Measurements from ENCODE around the gene MYOM1. TPM values are rescaled to one million over a fixed set of nuclear protein-coding genes. Genes with fewer than 3 reads are reported as not detected.

Gene MYOM1
- total RNA-seq, 1 experiment from 2014 or later, result 0.41 TPM

- peak overlapping the region; percentile 49 for H3K4me3 Mint-ChIP-seq (ENCODE audit: unreplicated experiment)
- no peaks in the 10 kb centered on the region for H3K27me3 ChIP-seq (replicated peaks; ENCODE audit: control insufficient read depth, insufficient read depth, low read length)
- DNase-seq, result peak; percentile 55 to 67
- TF ChIP-seq CTCF (IDR thresholded peaks at IDR 0.05; ENCODE audit: insufficient read depth in 1 of 2, low read depth in 1 of 2, low read length in 1 of 2, severe bottlenecking in 1 of 2, unreplicated experiment in 1 of 2), result no peak
- intact Hi-C loops (cut with micrococcal nuclease; ENCODE audit: unreplicated experiment), result loop anchor here (2.0 kb wide), 1 partner anchor 346 kb away; no protein-coding TSS in a partner anchor
- H3K27ac Mint-ChIP-seq (ENCODE audit: unreplicated experiment), result peak overlapping the region; percentile 85
- CTCF ChIA-PET, result interaction anchor here (1.1 kb wide), 1 partner anchor 11 kb away, joined by 3 read pairs; no protein-coding TSS in a partner anchor
- POLR2A ChIA-PET, result interaction anchor here (2.9 kb wide), 1 partner anchor 9 kb away, joined by 16 read pairs; the partner anchor contains the start of gene MYL12A
- H3K4me1 ChIP-seq, result peaks cover 73% of the 10 kb centered on the region
- peaks cover 79% of the 10 kb centered on the region for H3K36me3 Mint-ChIP-seq (ENCODE audit: insufficient read depth, unreplicated experiment)
- H3K4me3 ChIP-seq (ENCODE audit: low read depth, low read length), result no peak overlapping the region
- H3K4me1 Mint-ChIP-seq (ENCODE audit: low read depth, unreplicated experiment), result peaks cover 43% of the 10 kb centered on the region
- H3K9me3 ChIP-seq, result no peaks in the 10 kb centered on the region
- TSS peak; percentile 67 for BruUV-seq (replicated peaks)
- peaks cover 2% of the 10 kb centered on the region for H3K36me3 ChIP-seq (ENCODE audit: control insufficient read depth, insufficient read depth, low read length)
- H3K9me3 Mint-ChIP-seq (ENCODE audit: unreplicated experiment), result no peaks in the 10 kb centered on the region
- H3K27me3 Mint-ChIP-seq (ENCODE audit: insufficient read depth, unreplicated experiment), result no peaks in the 10 kb centered on the region
These were observed 37.2 kb upstream of the MYOM1 start for GRCh38 chr18:3256693-3257626.

DNA sequence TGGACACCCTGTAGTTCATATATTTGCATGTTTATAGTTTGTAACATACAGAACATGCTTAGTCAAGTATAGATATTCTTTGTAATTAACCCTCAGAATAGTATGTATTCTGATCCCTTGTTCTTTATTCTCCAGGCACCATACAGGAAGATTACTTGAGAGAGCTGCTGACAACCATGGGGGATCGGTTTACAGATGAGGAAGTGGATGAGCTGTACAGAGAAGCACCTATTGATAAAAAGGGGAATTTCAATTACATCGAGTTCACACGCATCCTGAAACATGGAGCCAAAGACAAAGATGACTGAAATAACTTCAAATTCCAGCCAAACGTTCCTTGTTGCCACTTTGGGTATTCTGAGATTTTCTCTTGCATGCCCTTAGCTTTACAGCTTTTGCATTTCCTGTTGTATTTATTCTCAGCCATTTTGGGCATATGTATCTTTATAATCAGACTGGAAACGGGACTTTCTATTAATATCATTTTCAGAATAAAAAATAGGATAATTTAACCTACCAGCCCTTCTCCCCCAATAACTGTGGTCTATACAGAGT, 35.9 kb upstream of the MYOM1 start:
- H3K27me3 Mint-ChIP-seq (ENCODE audit: insufficient read depth, unreplicated experiment), result no peaks in the 10 kb centered on the region

More for the DNA sequence above, 35.9 kb upstream of the MYOM1 start:
- BruUV-seq (replicated peaks), result no TSS peak
- intact Hi-C loops (cut with micrococcal nuclease; ENCODE audit: unreplicated experiment), result loop anchor here (2.0 kb wide), 1 partner anchor 347 kb away; no protein-coding TSS in a partner anchor
- Mint-ChIP-seq H3K4me3 (ENCODE audit: unreplicated experiment) (peak overlapping the region; percentile 19), H3K36me3 (ENCODE audit: insufficient read depth, unreplicated experiment) (peaks cover 70% of the 10 kb centered on the region), H3K4me1 (ENCODE audit: low read depth, unreplicated experiment) (peaks cover 45% of the 10 kb centered on the region), H3K9me3 (ENCODE audit: unreplicated experiment) (no peaks in the 10 kb centered on the region), H3K27ac (ENCODE audit: unreplicated experiment) (peak overlapping the region; percentile 85)
- Histone ChIP-seq H3K4me3 (ENCODE audit: low read depth, low read length) (no peak overlapping the region), H3K36me3 (ENCODE audit: control insufficient read depth, insufficient read depth, low read length) (peaks cover 2% of the 10 kb centered on the region), H3K27me3 (replicated peaks; ENCODE audit: control insufficient read depth, insufficient read depth, low read length) (no peaks in the 10 kb centered on the region), H3K9me3 (no peaks in the 10 kb centered on the region), H3K4me1 (peaks cover 80% of the 10 kb centered on the region)
- ChIA-PET CTCF (no interaction called here), POLR2A (interaction anchor here (1.0 to 2.9 kb wide), 2 partner anchors 8 to 198 kb away, joined by 3 to 16 read pairs; partner anchors contain the start of gene MYL12A)
- no peak for TF ChIP-seq CTCF (IDR thresholded peaks at IDR 0.05; ENCODE audit: insufficient read depth in 1 of 2, low read depth in 1 of 2, low read length in 1 of 2, severe bottlenecking in 1 of 2, unreplicated experiment in 1 of 2)
- DNase-seq, result no peak

All from Caco-2 (cell line).